OCI-LY7 (cell line): ENCODE measurements around the gene LSM14B. TPM values are rescaled to one million over a fixed set of nuclear protein-coding genes. Genes with fewer than 3 reads are reported as not detected.

Source experiments
- BruUV-seq: library from RNA; stranded (reverse); fragments of 400-500 nt; replicated peaks from 2 replicates; lab custom pipeline; 2021; lab: Mats Ljungman, UMichigan
- CTCF ChIA-PET: fragments of 300-600 bp; sonication (Branson Sonifier 250); formaldehyde crosslinking; loops from one replicate; lab custom pipeline; 2022; ENCODE audit warnings: antibody characterized with exemption; ENCODE audit not compliant: unreplicated experiment; lab: Charles Lee
- POLR2A ChIA-PET: fragments of 300-600 bp; sonication (Branson Sonifier 250); formaldehyde crosslinking; loops from one replicate; lab custom pipeline; 2022; ENCODE audit warnings: antibody characterized with exemption; lab: Charles Lee
- DNase-seq: peaks from one replicate; pipeline ENCODE4 v3.0.0-alpha.2; 2015; ENCODE audit warnings: low spot score
- H2AFZ ChIP-seq: fragments of 200-600 bp; sonication (generic), shearing (Covaris generic); 2 replicates; pipeline ENCODE4 v1.6.1; 2014; ENCODE audit warnings: mild to moderate bottlenecking, antibody characterized with exemption, low read length, moderate library complexity
- H3K27ac ChIP-seq: fragments of 200-600 bp; sonication (generic); 2 replicates; pipeline ENCODE4 v1.5.1; 2014; ENCODE audit warnings: mixed run types, low read depth, mild to moderate bottlenecking, moderate library complexity, low read length, inconsistent platforms; ENCODE audit not compliant: poor library complexity, severe bottlenecking
- H3K36me3 ChIP-seq: fragments of 200-600 bp; sonication (generic); 2 replicates; pipeline ENCODE4 v1.6.1; 2014; ENCODE audit warnings: mild to moderate bottlenecking, antibody characterized with exemption, low read length, moderate library complexity, mixed read lengths; ENCODE audit not compliant: insufficient read depth
- H3K4me1 ChIP-seq: fragments of 200-600 bp; sonication (generic); 2 replicates; pipeline ENCODE4 v1.5.1; 2014; ENCODE audit warnings: mild to moderate bottlenecking, low read length; ENCODE audit not compliant: insufficient read depth, poor library complexity, severe bottlenecking
- H3K4me2 ChIP-seq: fragments of 200-600 bp; sonication (generic); 2 replicates; pipeline ENCODE4 v1.6.1; 2014; ENCODE audit warnings: mild to moderate bottlenecking, low read length
- H3K4me3 ChIP-seq: fragments of 200-600 bp; sonication (generic); 2 replicates; pipeline ENCODE4 v1.5.1; 2014; ENCODE audit warnings: mild to moderate bottlenecking, low read depth, low read length; ENCODE audit not compliant: poor library complexity, severe bottlenecking
- H3K79me2 ChIP-seq: fragments of 200-600 bp; sonication (generic); 2 replicates; pipeline ENCODE4 v1.6.1; 2016; ENCODE audit warnings: low read depth, mild to moderate bottlenecking, low read length, moderate library complexity, mixed read lengths; ENCODE audit not compliant: insufficient read depth
- H3K9me2 ChIP-seq: fragments of 200-600 bp; sonication (generic); 2 replicates; pipeline ENCODE4 v1.6.1; 2016; ENCODE audit warnings: mild to moderate bottlenecking, low read length, mixed read lengths; ENCODE audit not compliant: insufficient read depth
- H3K9me3 ChIP-seq: fragments of 200-600 bp; sonication (generic); 2 replicates; pipeline ENCODE4 v1.6.1; 2014; ENCODE audit warnings: mild to moderate bottlenecking, mixed run types, low read length, mixed read lengths
- H4K20me1 ChIP-seq: fragments of 200-600 bp; sonication (generic); 2 replicates; pipeline ENCODE4 v1.6.1; 2014; ENCODE audit warnings: mild to moderate bottlenecking, antibody characterized with exemption, low read length, moderate library complexity, mixed read lengths; ENCODE audit not compliant: insufficient read depth
- CTCF ChIP-seq: fragments of 200-600 bp; sonication (generic); conservative IDR thresholded peaks from 2 replicates; pipeline ENCODE4 v1.5.1; 2014; ENCODE audit warnings: mild to moderate bottlenecking, antibody characterized with exemption, low read length, moderate library complexity, mixed read lengths
- EZH2phosphoT487 ChIP-seq: fragments of 200-600 bp; sonication (generic); IDR thresholded peaks from 2 replicates; pipeline ENCODE4 v1.6.1; 2018; ENCODE audit warnings: low read depth, borderline replicate concordance, mild to moderate bottlenecking, mixed run types, antibody characterized with exemption, low read length, moderate library complexity, mixed read lengths
- intact Hi-C: fragments of 100-400 bp; cut with micrococcal nuclease; formaldehyde crosslinking; loops from one replicate; pipeline ENCODE4 v1.10.0; 2022; ENCODE audit not compliant: unreplicated experiment
- total RNA-seq, 2 experiments: library from RNA; depleted of rRNA in 1 of 2; stranded (reverse); fragments of >200 nt in 1 of 2; shearing (Covaris generic) in 1 of 2; gene quantifications; 2 replicates each; pipeline ENCODE4 v1.2.3, GENCODE V29; 2014 to 2022

The LSM14B gene
- total RNA-seq, 2 experiments from 2014 or later, result 44.7 to 53.7 TPM

GRCh38 chr20:62161347-62161746, 39.1 kb downstream of the LSM14B start:
- Histone ChIP-seq H3K36me3 (peaks cover 14% of the 10 kb centered on the region), H3K9me2 (no peaks in the 10 kb centered on the region), H4K20me1 (no peaks in the 10 kb centered on the region), H2AFZ (no peak overlapping the region), H3K9me3 (no peaks in the 10 kb centered on the region), H3K4me3 (no peak overlapping the region), H3K27ac (no peak overlapping the region), H3K79me2 (no peaks in the 10 kb centered on the region), H3K4me2 (no peak overlapping the region), H3K4me1 (no peaks in the 10 kb centered on the region)
- CTCF ChIA-PET, result no interaction called here
- TF ChIP-seq CTCF (no peak), EZH2phosphoT487 (no peak)
- no peak for DNase-seq
- no TSS peak for BruUV-seq
- intact Hi-C loops, result no loop called here
- POLR2A ChIA-PET, result no interaction called here

DNA sequence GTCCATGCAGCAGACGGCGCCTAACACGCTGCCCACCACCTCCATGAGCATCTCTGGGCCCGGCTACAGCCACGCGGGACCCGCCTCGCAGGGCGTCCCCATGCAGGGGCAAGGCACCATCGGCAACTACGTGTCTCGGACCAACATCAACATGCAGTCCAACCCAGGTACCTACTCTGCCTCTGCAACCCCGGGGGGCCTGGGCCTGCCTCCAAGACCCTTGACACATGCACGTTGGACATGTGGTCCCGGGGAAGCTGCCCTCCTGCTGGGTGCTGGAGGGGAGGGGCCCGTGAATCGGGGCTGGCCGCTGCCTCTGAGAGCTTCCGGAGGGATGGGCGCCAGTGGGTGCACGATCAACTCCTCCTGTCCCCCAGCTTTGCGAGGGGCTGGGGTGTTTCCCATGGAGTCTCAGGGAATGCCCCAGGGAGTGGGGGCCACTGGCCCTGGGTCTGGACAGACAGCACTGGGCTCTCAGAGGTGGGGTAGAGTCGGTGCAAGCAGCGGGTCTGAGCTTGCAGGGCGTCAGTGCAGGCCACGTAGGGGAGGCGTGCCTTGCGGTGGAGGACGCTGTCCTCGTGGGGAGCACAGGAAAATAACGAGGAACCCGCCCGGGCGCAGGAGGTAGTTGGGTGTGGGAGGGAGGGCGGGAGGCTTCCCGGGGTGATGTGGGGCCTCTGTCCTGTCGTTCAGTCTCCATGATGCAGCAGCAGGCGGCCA, 40.6 kb downstream of the LSM14B start:
- H3K9me2 ChIP-seq, result no peaks in the 10 kb centered on the region
- H4K20me1 ChIP-seq, result no peaks in the 10 kb centered on the region
- DNase-seq, result no peak
- H3K79me2 ChIP-seq, result no peaks in the 10 kb centered on the region
- ChIA-PET POLR2A (no interaction called here), CTCF (no interaction called here)
- no peak overlapping the region for H2AFZ ChIP-seq
- H3K4me3 ChIP-seq, result no peak overlapping the region
- intact Hi-C loops, result no loop called here
- TF ChIP-seq CTCF (no peak), EZH2phosphoT487 (no peak)
- BruUV-seq, result no TSS peak
- H3K27ac ChIP-seq, result no peak overlapping the region
- peaks cover 14% of the 10 kb centered on the region for H3K36me3 ChIP-seq
- H3K9me3 ChIP-seq, result no peaks in the 10 kb centered on the region
- H3K4me2 ChIP-seq, result no peak overlapping the region
- H3K4me1 ChIP-seq, result no peaks in the 10 kb centered on the region

GRCh38 chr20:62163485-62163865, 41.2 kb downstream of the LSM14B start:
- Histone ChIP-seq H3K79me2 (no peaks in the 10 kb centered on the region), H3K4me3 (no peak overlapping the region), H3K9me3 (no peaks in the 10 kb centered on the region), H3K9me2 (no peaks in the 10 kb centered on the region), H3K36me3 (peaks cover 20% of the 10 kb centered on the region), H4K20me1 (no peaks in the 10 kb centered on the region), H3K4me1 (no peaks in the 10 kb centered on the region), H3K27ac (no peak overlapping the region), H3K4me2 (no peak overlapping the region), H2AFZ (no peak overlapping the region)
- no peak for TF ChIP-seq CTCF
- TF ChIP-seq EZH2phosphoT487, result no peak
- no peak for DNase-seq
- POLR2A ChIA-PET, result no interaction called here
- intact Hi-C loops, result no loop called here
- BruUV-seq, result no TSS peak
- CTCF ChIA-PET, result no interaction called here
